Measurements from ENCODE around the gene NR1H4. TPM values are rescaled to one million over a fixed set of nuclear protein-coding genes. Genes with fewer than 3 reads are reported as not detected.

Gene NR1H4
- total RNA-seq, 4 donors from 2014 or later = 0.13 TPM; not detected in 3

GRCh38 chr12:100473050-100473715 lies 483 bp upstream of the NR1H4 start:
- Histone ChIP-seq H3K4me3 (no peak overlapping the region), H3K9me3 (no peaks in the 10 kb centered on the region), H3K27ac (replicated peaks in 1 of 4) (no peak overlapping the region), H3K4me1 (peaks cover 0 to 7% (median 2%) of the 10 kb centered on the region in 4 donors), H3K36me3 (no peaks in the 10 kb centered on the region), H3K27me3 (no peaks in the 10 kb centered on the region)
- no peak for DNase-seq (ENCODE audit: extremely low spot score)
- TF ChIP-seq POLR2AphosphoS5 (IDR thresholded peaks at IDR 0.05) (no peak), POLR2A (IDR thresholded peaks at IDR 0.05; ENCODE audit: low read depth) (no peak), CTCF (IDR thresholded peaks at IDR 0.05) (no peak), EP300 (IDR thresholded peaks at IDR 0.05) (no peak)
- intact Hi-C loops (cut with DNase I) = no loop called here
- 34% methylated on average over 3 of the region's 3 CpGs for WGBS

GRCh38 chr12:100474617-100475016 lies 951 bp downstream of the NR1H4 start:
- no peak for TF ChIP-seq POLR2A (IDR thresholded peaks at IDR 0.05; ENCODE audit: low read depth)
- TF ChIP-seq EP300 (IDR thresholded peaks at IDR 0.05) = no peak
- TF ChIP-seq POLR2AphosphoS5 (IDR thresholded peaks at IDR 0.05) = no peak
- no peak for TF ChIP-seq CTCF (IDR thresholded peaks at IDR 0.05)
- H3K4me3 ChIP-seq = no peak overlapping the region
- H3K27ac ChIP-seq (replicated peaks in 1 of 4) = no peak overlapping the region
- peaks cover 0 to 7% (median 2%) of the 10 kb centered on the region in 4 donors for H3K4me1 ChIP-seq
- no peaks in the 10 kb centered on the region for H3K27me3 ChIP-seq
- WGBS = 79% methylated on average over 1 of the region's 1 CpG
- intact Hi-C loops (cut with DNase I) = no loop called here
- DNase-seq (ENCODE audit: extremely low spot score) = no peak
- H3K9me3 ChIP-seq = no peaks in the 10 kb centered on the region
- no peaks in the 10 kb centered on the region for H3K36me3 ChIP-seq

- Histone ChIP-seq H3K9me3 (no peaks in the 10 kb centered on the region), H3K27me3 (no peaks in the 10 kb centered on the region), H3K4me3 (no peak overlapping the region), H3K36me3 (no peaks in the 10 kb centered on the region), H3K27ac (replicated peaks in 1 of 4) (no peak overlapping the region), H3K4me1 (peaks cover 0 to 7% (median 2%) of the 10 kb centered on the region in 4 donors)
- intact Hi-C loops (cut with DNase I) = no loop called here
- WGBS = 74% methylated on average over 14 of the region's 14 CpGs
- DNase-seq (ENCODE audit: extremely low spot score) = no peak
- TF ChIP-seq POLR2AphosphoS5 (IDR thresholded peaks at IDR 0.05) = no peak
- no peak for TF ChIP-seq EP300 (IDR thresholded peaks at IDR 0.05)
- no peak for TF ChIP-seq CTCF (IDR thresholded peaks at IDR 0.05)
- TF ChIP-seq POLR2A (IDR thresholded peaks at IDR 0.05; ENCODE audit: low read depth) = no peak
These were observed 2.5 kb downstream of the NR1H4 start for GRCh38 chr12:100476013-100476751.

- intact Hi-C loops (cut with DNase I) = no loop called here
- H3K4me3 ChIP-seq = no peak overlapping the region
- DNase-seq (ENCODE audit: extremely low spot score) = no peak
- H3K27me3 ChIP-seq = no peaks in the 10 kb centered on the region
- H3K36me3 ChIP-seq = no peaks in the 10 kb centered on the region
- H3K27ac ChIP-seq (replicated peaks in 1 of 4) = no peak overlapping the region
- H3K9me3 ChIP-seq = no peaks in the 10 kb centered on the region
- 94% methylated on average over 5 of the region's 5 CpGs for WGBS
- TF ChIP-seq CTCF (IDR thresholded peaks at IDR 0.05) (no peak), POLR2AphosphoS5 (IDR thresholded peaks at IDR 0.05) (no peak), EP300 (IDR thresholded peaks at IDR 0.05) (no peak), POLR2A (IDR thresholded peaks at IDR 0.05; ENCODE audit: low read depth) (no peak)
- H3K4me1 ChIP-seq = no peaks in the 10 kb centered on the region
These were observed 7.4 kb downstream of the NR1H4 start for GRCh38 chr12:100481021-100481420.
